Fibroblast of skin of abdomen (primary cell): ENCODE measurements around the gene FBXL19.

Source experiments
- DNase-seq: peaks from one replicate; pipeline ENCODE4 v3.0.0-alpha.2; 2013

FBXL19 gene

GRCh38 chr16:30965436-30965835 is 42.1 kb downstream of the FBXL19 start:
- no peak for DNase-seq

DNA sequence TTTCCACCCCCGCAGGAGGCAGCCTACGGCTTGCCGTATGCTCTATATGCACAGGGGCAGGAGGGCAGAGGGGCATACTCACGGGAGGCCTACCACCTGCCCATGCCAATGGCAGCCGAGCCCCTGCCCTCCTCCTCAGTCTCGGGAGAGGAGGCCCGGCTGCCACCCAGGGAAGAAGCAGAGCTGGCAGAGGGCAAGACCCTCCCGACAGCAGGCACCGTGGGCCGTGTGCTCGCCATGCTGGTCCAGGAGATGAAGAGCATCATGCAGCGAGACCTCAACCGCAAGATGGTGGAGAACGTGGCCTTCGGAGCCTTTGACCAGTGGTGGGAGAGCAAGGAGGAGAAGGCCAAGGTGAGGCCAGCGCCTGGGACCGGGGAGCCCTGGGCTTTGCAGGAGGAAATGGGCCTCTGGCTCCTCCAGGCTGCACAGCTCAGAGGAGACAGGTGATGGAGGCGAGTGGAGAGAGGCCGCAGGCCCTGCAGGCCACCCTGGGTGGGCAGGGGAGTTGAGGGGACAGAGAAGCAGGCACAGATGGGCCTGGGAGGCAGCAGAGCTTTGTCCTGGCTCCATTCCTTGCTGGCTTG is 42.8 kb downstream of the FBXL19 start:
- DNase-seq: no peak

- DNase-seq: no peak
Measured at GRCh38 chr16:30967795-30968194, 44.4 kb downstream of the FBXL19 start.

GRCh38 chr16:30969246-30969842 is 46.0 kb downstream of the FBXL19 start:
- DNase-seq: no peak

DNA sequence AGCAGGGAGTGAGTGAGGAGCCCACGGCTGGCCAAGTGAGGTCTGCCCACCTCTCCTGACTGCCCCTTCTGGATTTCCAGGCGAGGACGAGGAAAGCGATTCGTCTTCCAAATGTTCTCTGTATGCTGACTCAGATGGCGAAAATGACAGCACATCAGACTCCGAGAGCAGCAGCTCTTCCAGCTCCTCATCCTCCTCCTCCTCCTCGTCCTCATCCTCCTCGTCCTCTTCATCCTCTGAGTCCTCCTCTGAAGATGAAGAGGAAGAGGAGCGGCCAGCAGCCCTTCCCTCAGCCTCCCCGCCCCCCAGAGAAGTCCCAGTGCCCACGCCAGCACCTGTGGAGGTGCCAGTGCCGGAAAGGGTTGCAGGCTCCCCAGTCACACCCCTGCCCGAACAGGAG is 47.9 kb downstream of the FBXL19 start:
- DNase-seq: no peak

GRCh38 chr16:30972872-30973271 is 49.5 kb downstream of the FBXL19 start:
- DNase-seq: peak; percentile 27

- no peak for DNase-seq
Measured at GRCh38 chr16:30974348-30974747, 51.0 kb downstream of the FBXL19 start.

GRCh38 chr16:30976486-30976885 is 53.1 kb downstream of the FBXL19 start:
- DNase-seq: no peak

DNA sequence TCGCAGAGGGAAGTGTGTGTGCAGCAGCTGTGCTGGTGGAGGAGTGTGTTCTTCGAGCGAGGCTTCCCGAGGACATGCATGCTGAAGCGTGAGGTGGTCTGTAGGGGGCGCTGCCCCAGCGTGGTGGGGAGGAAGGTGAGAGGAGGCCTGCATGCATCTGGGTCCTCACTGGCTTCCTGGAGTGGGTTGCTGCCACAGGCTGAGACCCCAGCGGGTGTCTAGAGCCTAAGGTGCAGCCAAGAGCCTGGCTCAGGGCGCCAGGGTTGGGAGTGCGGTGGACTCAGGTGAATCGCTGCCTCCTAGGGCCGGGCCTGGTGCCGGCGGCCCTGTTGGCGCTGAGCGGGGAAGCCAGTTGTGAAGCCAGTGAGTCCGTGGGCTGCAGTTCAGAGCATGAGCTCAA is 54.1 kb downstream of the FBXL19 start:
- DNase-seq: no peak

DNA sequence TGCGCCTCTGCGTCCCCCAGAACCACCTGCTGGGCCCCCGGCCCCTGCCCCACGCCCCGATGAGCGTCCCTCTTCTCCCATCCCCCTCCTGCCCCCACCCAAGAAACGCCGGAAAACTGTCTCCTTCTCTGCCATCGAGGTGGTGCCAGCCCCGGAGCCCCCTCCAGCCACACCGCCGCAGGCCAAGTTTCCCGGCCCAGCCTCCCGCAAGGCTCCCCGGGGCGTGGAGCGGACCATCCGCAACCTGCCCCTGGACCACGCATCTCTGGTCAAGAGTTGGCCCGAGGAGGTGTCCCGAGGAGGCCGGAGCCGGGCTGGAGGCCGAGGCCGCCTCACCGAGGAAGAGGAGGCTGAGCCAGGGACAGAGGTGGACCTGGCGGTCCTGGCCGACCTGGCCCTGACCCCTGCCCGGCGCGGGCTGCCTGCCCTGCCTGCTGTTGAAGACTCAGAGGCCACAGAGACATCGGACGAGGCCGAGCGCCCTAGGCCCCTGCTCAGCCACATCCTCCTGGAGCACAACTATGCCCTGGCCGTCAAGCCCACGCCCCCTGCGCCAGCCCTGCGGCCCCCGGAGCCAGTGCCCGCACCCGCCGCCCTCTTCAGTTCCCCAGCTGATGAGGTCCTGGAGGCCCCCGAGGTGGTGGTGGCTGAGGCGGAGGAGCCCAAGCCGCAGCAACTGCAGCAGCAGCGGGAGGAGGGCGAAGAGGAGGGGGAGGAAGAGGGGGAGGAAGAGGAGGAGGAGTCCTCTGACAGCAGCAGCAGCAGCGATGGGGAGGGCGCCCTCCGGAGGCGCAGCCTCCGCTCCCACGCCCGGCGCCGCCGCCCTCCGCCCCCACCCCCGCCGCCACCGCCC is 56.0 kb downstream of the FBXL19 start:
- DNase-seq: no peak

- no peak for DNase-seq
Measured at GRCh38 chr16:30980023-30980371, 56.6 kb downstream of the FBXL19 start.

DNA sequence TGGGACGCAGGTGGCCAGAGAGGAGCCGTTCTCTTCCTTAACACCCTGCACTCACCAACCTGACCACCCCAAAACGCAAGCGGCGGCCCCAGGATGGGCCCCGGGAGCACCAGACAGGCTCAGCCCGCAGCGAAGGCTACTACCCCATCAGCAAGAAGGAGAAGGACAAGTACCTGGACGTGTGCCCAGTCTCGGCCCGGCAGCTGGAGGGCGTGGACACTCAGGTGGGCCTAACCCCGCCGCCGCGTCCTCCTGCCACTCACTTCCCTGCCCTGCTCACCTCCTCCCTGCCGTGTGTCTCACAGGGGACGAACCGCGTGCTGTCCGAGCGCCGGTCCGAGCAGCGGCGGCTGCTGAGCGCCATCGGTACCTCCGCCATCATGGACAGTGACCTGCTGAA is 57.1 kb downstream of the FBXL19 start:
- DNase-seq: no peak

DNA sequence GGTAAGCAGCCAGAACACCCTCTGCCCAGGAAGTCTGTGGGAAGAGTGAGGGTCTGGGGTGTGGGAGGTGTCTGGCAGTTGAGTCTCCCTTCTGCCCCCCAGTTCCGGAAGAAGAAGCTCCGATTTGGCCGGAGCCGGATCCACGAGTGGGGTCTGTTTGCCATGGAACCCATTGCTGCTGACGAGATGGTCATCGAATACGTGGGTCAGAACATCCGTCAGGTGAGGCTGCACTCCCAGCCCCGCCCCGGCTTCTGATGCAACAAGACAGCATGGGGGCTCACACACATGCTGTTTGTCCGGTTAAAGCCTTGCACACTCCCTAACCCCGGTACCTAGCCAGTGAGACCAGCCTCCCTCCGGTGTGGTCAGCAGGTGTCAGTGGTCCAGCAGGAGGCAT is 57.6 kb downstream of the FBXL19 start:
- no peak for DNase-seq

- no peak for DNase-seq
Measured at GRCh38 chr16:30982548-30983288, 59.3 kb downstream of the FBXL19 start.

DNA sequence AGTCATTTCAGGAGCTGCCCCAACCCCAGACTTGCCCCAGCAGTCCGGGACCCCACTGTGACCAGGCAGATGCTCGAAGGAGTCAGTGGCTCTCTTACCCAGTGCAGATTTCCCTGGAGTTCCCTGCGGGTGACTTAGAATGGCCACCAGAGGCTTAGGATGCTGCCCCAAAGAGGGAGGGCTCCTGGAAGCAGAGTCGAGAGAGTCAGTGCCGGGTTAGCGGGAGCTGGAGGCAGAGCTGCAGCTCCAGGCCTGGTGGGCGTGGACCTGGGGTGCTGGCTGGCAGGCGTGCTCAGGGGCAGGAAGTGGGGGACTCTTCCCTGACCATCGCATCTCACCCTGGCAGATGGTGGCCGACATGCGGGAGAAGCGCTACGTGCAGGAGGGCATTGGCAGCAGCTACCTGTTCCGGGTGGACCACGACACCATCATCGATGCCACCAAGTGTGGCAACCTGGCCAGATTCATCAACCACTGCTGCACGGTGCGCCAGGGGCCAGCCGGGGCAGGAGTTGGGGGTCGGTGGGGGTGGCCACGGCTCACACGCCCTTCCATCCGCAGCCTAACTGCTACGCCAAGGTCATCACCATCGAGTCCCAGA is 60.0 kb downstream of the FBXL19 start:
- DNase-seq: no peak

- DNase-seq: no peak
Measured at GRCh38 chr16:30983898-30984610, 60.7 kb downstream of the FBXL19 start.

DNA sequence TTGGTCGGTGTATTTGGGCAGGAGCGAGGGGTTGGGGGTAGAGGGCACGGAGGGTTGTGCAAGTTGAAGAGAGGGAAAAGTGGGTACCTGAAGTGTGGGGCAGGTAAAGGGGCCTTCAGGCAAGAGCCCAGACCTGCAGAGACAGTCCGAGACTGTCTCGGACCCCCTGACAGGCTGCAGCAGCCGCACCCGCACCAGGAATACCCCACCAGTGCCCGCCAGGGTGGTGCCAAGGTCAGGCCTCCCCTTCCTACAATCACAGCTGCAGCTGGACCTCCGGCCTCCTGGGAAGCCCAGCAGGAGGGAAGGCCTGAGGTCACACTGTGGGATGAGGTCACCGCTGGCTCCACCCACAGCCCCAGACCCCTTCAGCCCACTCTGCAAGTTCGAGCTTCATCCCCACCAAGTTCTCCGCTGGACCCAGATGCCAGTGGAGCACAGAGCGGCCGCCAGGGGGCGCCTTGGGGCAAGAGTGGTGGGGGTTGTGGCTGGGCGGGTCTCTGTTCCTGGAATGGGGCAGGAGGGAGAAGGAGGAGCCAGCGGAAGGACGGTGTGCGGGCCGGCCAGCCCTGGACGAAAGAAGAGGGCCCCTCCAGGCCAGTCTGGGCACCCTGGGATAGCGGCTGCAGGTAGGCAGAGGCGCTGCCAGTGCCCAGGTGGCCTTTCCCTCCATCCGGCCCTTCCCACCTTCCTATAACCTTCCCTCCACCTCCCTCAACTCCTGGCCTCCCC is 61.5 kb downstream of the FBXL19 start, which contains the start of gene HSD3B7:
Gene HSD3B7, plus strand, starts transcription at position 539 of the 732 bp plus-strand sequence. CDS start 452 bp downstream, outside the sequence.
- DNase-seq: peak; percentile 76

DNA sequence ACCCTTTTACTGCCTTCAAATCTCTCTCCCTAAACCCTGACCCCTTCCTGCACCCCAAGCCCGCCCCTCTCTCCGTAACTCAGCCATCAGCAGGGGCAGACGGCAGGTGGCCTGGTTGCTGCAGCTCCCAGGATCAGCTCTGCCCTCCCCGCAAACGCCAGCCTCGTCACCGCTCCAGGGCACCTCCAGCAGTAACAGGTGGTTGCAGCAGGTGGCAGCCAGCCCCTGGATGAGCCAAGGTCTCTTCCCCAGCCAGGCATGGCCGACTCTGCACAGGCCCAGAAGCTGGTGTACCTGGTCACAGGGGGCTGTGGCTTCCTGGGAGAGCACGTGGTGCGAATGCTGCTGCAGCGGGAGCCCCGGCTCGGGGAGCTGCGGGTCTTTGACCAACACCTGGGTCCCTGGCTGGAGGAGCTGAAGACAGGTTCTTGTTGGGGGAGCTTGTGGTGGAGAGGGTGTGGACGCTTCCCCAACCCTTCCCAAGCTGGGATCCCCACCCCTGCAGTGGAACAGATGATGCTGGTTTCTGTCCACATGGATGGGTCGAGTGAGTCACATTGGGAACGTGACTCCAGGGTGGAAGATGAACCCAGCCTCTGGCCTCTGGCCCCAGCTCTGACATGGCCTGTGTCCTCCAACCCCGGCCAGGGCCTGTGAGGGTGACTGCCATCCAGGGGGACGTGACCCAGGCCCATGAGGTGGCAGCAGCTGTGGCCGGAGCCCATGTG is 62.2 kb downstream of the FBXL19 start:
- DNase-seq: no peak

- no peak for DNase-seq
Measured at GRCh38 chr16:30986129-30986991, 63.0 kb downstream of the FBXL19 start.
